Measurements from ENCODE around the gene TCN2.

DNA sequence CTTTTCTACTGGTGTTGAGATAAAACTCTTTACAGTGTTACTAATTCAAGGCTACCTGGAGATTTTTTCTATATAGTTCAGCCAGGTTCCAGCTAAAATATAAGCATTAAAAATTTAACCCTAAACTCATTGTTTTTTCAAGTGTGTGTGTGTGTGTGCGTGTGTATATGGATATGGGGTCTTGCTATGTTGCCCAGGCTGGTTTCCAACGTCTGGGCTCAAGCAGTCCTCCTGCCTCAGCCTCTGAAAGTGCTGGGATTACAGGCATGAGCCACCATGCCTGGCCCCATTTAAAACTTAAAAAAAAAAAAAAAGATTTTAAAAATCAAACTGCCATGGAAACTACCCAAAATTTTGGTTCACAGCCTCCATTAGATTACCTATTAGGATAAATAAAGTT, 10.8 kb upstream of the TCN2 start:
- TF ChIP-seq, protein P1, sequence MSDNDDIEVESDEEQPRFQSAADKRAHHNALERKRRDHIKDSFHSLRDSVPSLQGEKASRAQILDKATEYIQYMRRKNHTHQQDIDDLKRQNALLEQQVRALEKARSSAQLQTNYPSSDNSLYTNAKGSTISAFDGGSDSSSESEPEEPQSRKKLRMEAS (IDR thresholded peaks at IDR 0.05), result no peak
- TF ChIP-seq POLR2AphosphoS5 (IDR thresholded peaks at IDR 0.05; ENCODE audit: low read depth, low read length) (no peak), YY1 (IDR thresholded peaks at IDR 0.05; ENCODE audit: extremely low read depth, insufficient replicate concordance, low read depth, low read length) (no peak), FOSL1 (IDR thresholded peaks at IDR 0.05; ENCODE audit: low read depth) (no peak), POLR2A (IDR thresholded peaks at IDR 0.05; ENCODE audit: borderline replicate concordance, extremely low read depth, insufficient read depth, insufficient read length) (no peak), SRF (IDR thresholded peaks at IDR 0.05; ENCODE audit: low read depth) (no peak), RAD21 (IDR thresholded peaks at IDR 0.05; ENCODE audit: low read depth) (no peak), EGR1 (IDR thresholded peaks at IDR 0.05; ENCODE audit: low read depth) (no peak), EZH2phosphoT487 (IDR thresholded peaks at IDR 0.05; ENCODE audit: borderline replicate concordance) (no peak), EZH2 (IDR thresholded peaks at IDR 0.05) (no peak), SIN3A (IDR thresholded peaks at IDR 0.05; ENCODE audit: low read depth) (no peak)
- TF ChIP-seq, protein P2, sequence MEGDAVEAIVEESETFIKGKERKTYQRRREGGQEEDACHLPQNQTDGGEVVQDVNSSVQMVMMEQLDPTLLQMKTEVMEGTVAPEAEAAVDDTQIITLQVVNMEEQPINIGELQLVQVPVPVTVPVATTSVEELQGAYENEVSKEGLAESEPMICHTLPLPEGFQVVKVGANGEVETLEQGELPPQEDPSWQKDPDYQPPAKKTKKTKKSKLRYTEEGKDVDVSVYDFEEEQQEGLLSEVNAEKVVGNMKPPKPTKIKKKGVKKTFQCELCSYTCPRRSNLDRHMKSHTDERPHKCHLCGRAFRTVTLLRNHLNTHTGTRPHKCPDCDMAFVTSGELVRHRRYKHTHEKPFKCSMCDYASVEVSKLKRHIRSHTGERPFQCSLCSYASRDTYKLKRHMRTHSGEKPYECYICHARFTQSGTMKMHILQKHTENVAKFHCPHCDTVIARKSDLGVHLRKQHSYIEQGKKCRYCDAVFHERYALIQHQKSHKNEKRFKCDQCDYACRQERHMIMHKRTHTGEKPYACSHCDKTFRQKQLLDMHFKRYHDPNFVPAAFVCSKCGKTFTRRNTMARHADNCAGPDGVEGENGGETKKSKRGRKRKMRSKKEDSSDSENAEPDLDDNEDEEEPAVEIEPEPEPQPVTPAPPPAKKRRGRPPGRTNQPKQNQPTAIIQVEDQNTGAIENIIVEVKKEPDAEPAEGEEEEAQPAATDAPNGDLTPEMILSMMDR (IDR thresholded peaks at IDR 0.05 in 2 of 3, conservative IDR thresholded peaks at IDR 0.05 in 1 of 3; ENCODE audit: borderline replicate concordance in 1 of 3, insufficient read depth in 1 of 3, low read depth in 2 of 3, low read length in 2 of 3), result no peak
- TF ChIP-seq, protein P3, sequence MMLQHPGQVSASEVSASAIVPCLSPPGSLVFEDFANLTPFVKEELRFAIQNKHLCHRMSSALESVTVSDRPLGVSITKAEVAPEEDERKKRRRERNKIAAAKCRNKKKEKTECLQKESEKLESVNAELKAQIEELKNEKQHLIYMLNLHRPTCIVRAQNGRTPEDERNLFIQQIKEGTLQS (IDR thresholded peaks at IDR 0.05), result no peak

All from HCT116 (cell line).